Activated CD4-positive, alpha-beta T cell treated with anti-CD3 and anti-CD28 coated beads, Interleukin-2, amount 10 ng/mL, durations not matched to agents 7 days and 5 days (primary cell): Measurements from ENCODE around the gene HLA-DPA1. TPM values are rescaled to one million over a fixed set of nuclear protein-coding genes. Genes with fewer than 3 reads are reported as not detected.

ENCODE experiments used
- CTCF ChIA-PET: fragments of 350-600 bp; sonication (Branson Sonifier 250); formaldehyde crosslinking; loops from one replicate; lab custom pipeline; 2021; ENCODE audit warnings: antibody characterized with exemption; lab: Charles Lee
- POLR2A ChIA-PET: fragments of 350-600 bp; sonication (Branson Sonifier 250); formaldehyde crosslinking; loops from one replicate; lab custom pipeline; 2021; ENCODE audit warnings: antibody characterized with exemption; lab: Charles Lee
- DNase-seq: peaks from one replicate; pipeline ENCODE4 v3.0.0-alpha.2; 2020
- H3K27ac Mint-ChIP-seq: one replicate; pipeline ENCODE4 v1.8.0; 2021; ENCODE audit warnings: mild to moderate bottlenecking, moderate library complexity, mixed read lengths
- H3K27me3 Mint-ChIP-seq: one replicate; pipeline ENCODE4 v1.8.0; 2021; ENCODE audit warnings: mixed read lengths
- H3K36me3 Mint-ChIP-seq: one replicate; pipeline ENCODE4 v1.8.0; 2021; ENCODE audit warnings: low read depth, mixed read lengths
- H3K4me1 Mint-ChIP-seq: one replicate; pipeline ENCODE4 v1.8.0; 2021; ENCODE audit warnings: mixed read lengths
- H3K4me3 Mint-ChIP-seq: one replicate; pipeline ENCODE4 v1.8.0; 2021; ENCODE audit warnings: mild to moderate bottlenecking, moderate library complexity, mixed read lengths
- H3K9me3 Mint-ChIP-seq: one replicate; pipeline ENCODE4 v1.8.0; 2021; ENCODE audit warnings: mixed read lengths
- total RNA-seq, 2 experiments: library from RNA; stranded (reverse); gene quantifications; one replicate each; pipeline ENCODE4 v1.2.3, GENCODE V29; 2021

Gene HLA-DPA1
- total RNA-seq, 2 experiments from 2014 or later: 26.2 to 29.6 TPM

DNA sequence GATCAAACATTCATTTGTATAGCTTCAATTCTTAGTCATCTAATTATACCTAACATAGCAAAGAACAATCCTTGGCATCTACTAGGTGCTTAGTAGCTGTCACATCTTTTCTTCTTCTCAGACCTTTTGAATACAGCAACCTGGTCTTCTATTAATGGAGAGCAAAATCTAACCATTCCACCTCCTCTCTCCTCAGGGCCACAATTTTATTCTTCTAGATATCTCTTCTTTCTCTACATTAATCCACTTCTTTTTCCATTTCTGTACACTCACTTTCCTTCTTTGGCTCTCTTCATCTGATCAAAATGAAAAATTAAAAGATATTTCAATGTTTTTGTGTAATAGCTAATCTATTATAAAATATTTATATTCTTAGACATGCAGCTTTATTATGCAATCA is 55.0 kb downstream of the HLA-DPA1 start:
- CTCF ChIA-PET: interaction anchor here (1.5 to 2.4 kb wide), 3 partner anchors 11 to 70 kb away, joined by 4 to 8 read pairs (median 4); no protein-coding TSS in a partner anchor
- Mint-ChIP-seq H3K9me3 (no peaks in the 10 kb centered on the region), H3K27ac (peak overlapping the region; percentile 74), H3K4me1 (peaks cover 30% of the 10 kb centered on the region), H3K4me3 (no peak overlapping the region), H3K36me3 (no peaks in the 10 kb centered on the region), H3K27me3 (peaks cover 9% of the 10 kb centered on the region)
- DNase-seq: no peak
- POLR2A ChIA-PET: no interaction called here

DNA sequence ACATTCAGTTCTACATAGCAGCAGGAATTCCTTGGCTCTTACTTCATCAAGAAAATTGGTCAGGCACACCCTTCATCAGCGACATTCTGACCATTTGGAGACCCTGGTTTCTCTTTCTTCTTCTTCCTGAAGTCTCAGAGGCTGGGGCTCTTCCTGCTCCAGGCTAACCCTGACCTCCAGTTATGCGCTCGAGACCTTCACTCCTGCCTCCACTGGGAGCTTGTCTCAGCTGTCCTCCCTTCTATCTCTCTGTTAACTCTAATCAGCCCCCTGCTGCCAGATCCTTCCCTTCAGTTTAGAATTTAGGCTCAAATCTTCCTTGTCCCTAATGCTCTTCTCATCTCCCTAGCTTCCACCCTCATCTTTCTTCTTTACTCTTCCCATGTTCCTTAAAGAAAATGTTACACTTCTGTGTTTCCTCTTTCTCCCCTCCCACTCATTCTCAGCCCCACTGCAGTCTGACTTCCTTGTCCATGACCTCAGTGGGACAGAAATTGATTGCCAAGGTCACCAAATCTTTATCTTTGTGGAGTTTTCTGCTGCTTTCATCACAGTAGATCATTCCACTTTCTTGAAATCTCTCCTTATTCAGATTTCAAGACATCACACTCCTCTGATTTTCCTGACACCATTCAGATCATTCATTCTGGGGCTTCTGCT is 55.6 kb downstream of the HLA-DPA1 start:
- peak overlapping the region; percentile 74 for H3K27ac Mint-ChIP-seq

DNA sequence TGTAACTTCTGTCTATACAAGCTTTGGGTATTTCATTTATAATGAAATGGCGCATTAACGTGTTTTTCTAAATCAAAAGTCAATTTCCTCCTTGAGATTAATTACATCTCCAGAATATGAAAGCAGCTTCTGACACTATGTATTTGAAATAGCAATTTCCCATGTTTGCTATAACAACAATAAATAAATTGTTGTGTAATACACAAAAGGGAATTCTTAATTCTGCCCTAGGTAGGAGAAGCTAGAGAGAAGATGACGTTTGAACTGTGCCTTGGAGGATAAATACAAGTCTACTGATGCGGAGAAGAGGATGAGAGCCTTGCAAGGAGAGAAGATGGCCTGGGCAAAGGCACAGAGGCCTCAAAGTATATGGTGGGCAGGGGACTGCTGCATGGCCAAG is 56.4 kb downstream of the HLA-DPA1 start:
- ChIA-PET CTCF (interaction anchor here (0.8 to 1.8 kb wide), 2 partner anchors 33 to 231 kb away, joined by 3 to 5 read pairs; no protein-coding TSS in a partner anchor), POLR2A (no interaction called here)
- H3K9me3 Mint-ChIP-seq: no peaks in the 10 kb centered on the region
- peaks cover 30% of the 10 kb centered on the region for H3K4me1 Mint-ChIP-seq
- no peak overlapping the region for H3K4me3 Mint-ChIP-seq
- H3K27me3 Mint-ChIP-seq: peaks cover 15% of the 10 kb centered on the region
- no peak for DNase-seq
- H3K36me3 Mint-ChIP-seq: no peaks in the 10 kb centered on the region
- no peak overlapping the region for H3K27ac Mint-ChIP-seq

More for the DNA sequence above, 55.6 kb downstream of the HLA-DPA1 start:
- no peak for DNase-seq
- Mint-ChIP-seq H3K4me1 (peaks cover 30% of the 10 kb centered on the region), H3K27me3 (peaks cover 12% of the 10 kb centered on the region), H3K36me3 (no peaks in the 10 kb centered on the region), H3K4me3 (no peak overlapping the region), H3K9me3 (no peaks in the 10 kb centered on the region)
- ChIA-PET POLR2A (no interaction called here), CTCF (interaction anchor here (0.5 to 2.4 kb wide), 4 partner anchors 11 to 71 kb away, joined by 3 to 8 read pairs (median 4); no protein-coding TSS in a partner anchor)

DNA sequence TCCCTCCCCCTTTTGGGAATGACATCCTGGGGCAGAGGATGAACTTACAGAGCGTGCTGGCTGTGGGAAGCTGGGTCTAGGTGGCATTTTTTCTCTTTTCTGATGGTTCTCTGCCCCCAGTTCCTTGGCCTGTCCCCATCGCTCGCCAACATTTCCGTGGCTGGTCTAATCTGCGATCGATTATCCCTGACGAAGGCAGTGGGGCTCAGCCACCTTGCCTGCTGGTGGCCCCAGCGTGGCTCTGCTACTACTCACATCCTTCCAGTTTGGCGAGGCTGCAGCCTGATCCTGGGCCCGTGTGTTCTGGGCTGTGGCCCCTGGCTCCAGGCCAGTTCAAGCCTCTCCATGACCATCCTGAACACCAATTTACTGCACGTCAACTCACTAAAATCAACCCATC is 57.7 kb downstream of the HLA-DPA1 start:
- no peaks in the 10 kb centered on the region for H3K9me3 Mint-ChIP-seq

DNA sequence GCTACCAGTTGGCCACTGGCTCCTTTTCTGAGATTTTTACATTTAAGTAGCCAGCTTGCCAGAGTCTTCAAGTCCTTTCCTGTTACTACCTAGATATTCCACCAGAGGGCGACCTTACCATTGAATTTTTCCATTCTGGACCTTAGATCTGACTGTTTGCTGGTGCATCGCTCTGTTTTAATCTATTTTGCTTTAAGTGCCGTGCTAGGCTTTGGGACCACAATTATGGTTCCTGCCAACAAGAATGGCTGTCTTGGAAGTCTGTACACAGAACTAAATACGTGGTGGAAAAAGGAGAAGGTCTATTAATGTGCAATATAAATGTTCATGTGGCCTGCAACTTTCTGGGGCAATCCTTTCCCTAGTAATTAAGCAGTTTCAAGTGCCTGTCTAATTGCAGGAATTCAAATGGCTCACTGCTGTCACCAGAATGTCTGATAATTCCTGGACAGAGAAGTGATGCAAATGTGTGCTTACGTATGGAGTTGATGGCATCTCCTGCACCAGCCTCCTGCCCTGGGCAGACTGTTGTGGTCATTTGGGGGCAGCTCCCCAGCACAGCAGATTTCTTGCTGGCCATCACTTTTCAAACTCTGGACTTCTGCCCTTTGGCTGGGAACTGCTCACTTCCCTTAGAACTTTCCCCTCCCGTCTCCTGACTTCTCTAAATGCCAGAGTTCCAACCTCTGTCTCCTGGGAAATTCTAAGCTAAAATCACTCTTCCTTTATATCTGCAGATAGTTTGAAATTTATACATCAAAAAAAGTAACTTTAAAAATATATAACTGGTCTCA is 58.4 kb downstream of the HLA-DPA1 start:
- Mint-ChIP-seq H3K36me3 (no peaks in the 10 kb centered on the region), H3K4me3 (no peak overlapping the region), H3K4me1 (peaks cover 26% of the 10 kb centered on the region), H3K9me3 (no peaks in the 10 kb centered on the region), H3K27ac (no peak overlapping the region), H3K27me3 (peaks cover 22% of the 10 kb centered on the region)
- peak; percentile 78 for DNase-seq
- ChIA-PET POLR2A (no interaction called here), CTCF (interaction anchor here (0.7 to 1.8 kb wide), 10 partner anchors 11 to 233 kb away, joined by 3 to 5 read pairs (median 4); no protein-coding TSS in a partner anchor)

More for the DNA sequence above, 57.7 kb downstream of the HLA-DPA1 start:
- DNase-seq: no peak
- ChIA-PET CTCF (interaction anchor here (1.5 to 1.8 kb wide), 4 partner anchors 14 to 233 kb away, joined by 3 to 5 read pairs (median 4); no protein-coding TSS in a partner anchor), POLR2A (no interaction called here)
- Mint-ChIP-seq H3K4me1 (peaks cover 30% of the 10 kb centered on the region), H3K4me3 (no peak overlapping the region), H3K27ac (no peak overlapping the region), H3K27me3 (peaks cover 22% of the 10 kb centered on the region), H3K36me3 (no peaks in the 10 kb centered on the region)

Other genes starting within 250 kb of the HLA-DPA1 start
- gene TAP2, start 234.9 kb downstream of the HLA-DPA1 start, total RNA-seq: 100 to 1,000 TPM; 332 to 337 TPM
- 100 to 1,000 TPM; 307 to 379 TPM for gene PSMB8, start 229.6 kb downstream of the HLA-DPA1 start, total RNA-seq
- 100 to 1,000 TPM; 396 to 441 TPM for gene TAP1, start 219.9 kb downstream of the HLA-DPA1 start, total RNA-seq
- gene PSMB9, start 219.5 kb downstream of the HLA-DPA1 start, total RNA-seq: 100 to 1,000 TPM; 329 to 391 TPM
- 1 to 10 TPM; 8.1 to 8.5 TPM for gene HLA-DMB, start 132.6 kb downstream of the HLA-DPA1 start, total RNA-seq
- gene HLA-DMA, start 120.6 kb downstream of the HLA-DPA1 start, total RNA-seq: 10 to 100 TPM; 24.0 to 26.8 TPM
- 100 to 1,000 TPM; 334 to 383 TPM for gene BRD2, start 105.1 kb downstream of the HLA-DPA1 start, total RNA-seq
- gene HLA-DOA, start 64.1 kb downstream of the HLA-DPA1 start, total RNA-seq: 1 to 10 TPM; 1.5 to 1.6 TPM
- 10 to 100 TPM; 24.7 to 26.2 TPM for gene HLA-DPB1, start 2.3 kb upstream of the HLA-DPA1 start, total RNA-seq
- gene COL11A2, start 118.8 kb upstream of the HLA-DPA1 start, total RNA-seq: 1 to 10 TPM; 1.3 to 1.4 TPM
- gene RXRB, start 127.0 kb upstream of the HLA-DPA1 start, total RNA-seq: 10 to 100 TPM; 45.0 to 46.2 TPM
- gene SLC39A7, start 127.2 kb upstream of the HLA-DPA1 start, total RNA-seq: 10 to 100 TPM; 34.8 to 48.5 TPM
- gene HSD17B8, start 131.0 kb upstream of the HLA-DPA1 start, total RNA-seq: 10 to 100 TPM; 11.0 to 13.6 TPM
- gene RING1, start 134.9 kb upstream of the HLA-DPA1 start, total RNA-seq: 10 to 100 TPM; 38.1 to 44.0 TPM
- gene VPS52, start 198.2 kb upstream of the HLA-DPA1 start, total RNA-seq: 10 to 100 TPM; 79.1 to 84.0 TPM
- gene RPS18, start 198.4 kb upstream of the HLA-DPA1 start, total RNA-seq: 1,000 to 10,000 TPM; 2,438 to 3,135 TPM
- gene B3GALT4, start 203.5 kb upstream of the HLA-DPA1 start, total RNA-seq: 10 to 100 TPM; 18.3 to 21.5 TPM
- 10 to 100 TPM; 53.4 to 54.8 TPM for gene WDR46, start 215.6 kb upstream of the HLA-DPA1 start, total RNA-seq
- gene PFDN6, start 216.0 kb upstream of the HLA-DPA1 start, total RNA-seq: 10 to 100 TPM; 57.0 to 67.2 TPM
- 10 to 100 TPM; 52.6 to 52.8 TPM for gene RGL2, start 225.3 kb upstream of the HLA-DPA1 start, total RNA-seq
- gene TAPBP, start 240.4 kb upstream of the HLA-DPA1 start, total RNA-seq: 100 to 1,000 TPM; 246 to 263 TPM
- 10 to 100 TPM; 15.8 to 16.9 TPM for gene ZBTB22, start 244.1 kb upstream of the HLA-DPA1 start, total RNA-seq
- gene DAXX, start 249.3 kb upstream of the HLA-DPA1 start, total RNA-seq: 100 to 1,000 TPM in 1 of 2 experiments, 10 to 100 TPM in 1; 98.9 to 113 TPM